Endothelial cell (in vitro differentiated cells): Measurements from ENCODE around the gene CCT4. TPM values are rescaled to one million over a fixed set of nuclear protein-coding genes. Genes with fewer than 3 reads are reported as not detected.

Experiments used
- DNase-seq: peaks from one replicate; pipeline ENCODE4 v3.0.0; 2021; ENCODE audit warnings: low spot score
- H3K27ac Mint-ChIP-seq: one replicate; pipeline ENCODE4 v1.8.0; 2021; ENCODE audit warnings: mixed read lengths, inconsistent platforms; ENCODE audit not compliant: unreplicated experiment
- H3K27me3 Mint-ChIP-seq: one replicate; pipeline ENCODE4 v1.8.0; 2021; ENCODE audit warnings: mild to moderate bottlenecking, moderate library complexity, mixed read lengths, inconsistent platforms; ENCODE audit not compliant: unreplicated experiment
- H3K36me3 Mint-ChIP-seq: one replicate; pipeline ENCODE4 v1.8.0; 2021; ENCODE audit warnings: mild to moderate bottlenecking, low read depth, mixed read lengths, inconsistent platforms; ENCODE audit not compliant: unreplicated experiment
- H3K4me1 Mint-ChIP-seq: one replicate; pipeline ENCODE4 v1.8.0; 2021; ENCODE audit warnings: mild to moderate bottlenecking, mixed read lengths, inconsistent platforms; ENCODE audit not compliant: unreplicated experiment
- H3K4me3 Mint-ChIP-seq: one replicate; pipeline ENCODE4 v1.8.0; 2021; ENCODE audit warnings: mild to moderate bottlenecking, mixed read lengths, inconsistent platforms; ENCODE audit not compliant: unreplicated experiment
- H3K9me3 Mint-ChIP-seq: one replicate; pipeline ENCODE4 v1.8.0; 2021; ENCODE audit warnings: mixed read lengths, inconsistent platforms; ENCODE audit not compliant: unreplicated experiment
- CTCF ChIP-seq: fragments of 200-600 bp; sonication (generic); IDR thresholded peaks from one replicate; pipeline ENCODE4 v1.5.0; 2021; ENCODE audit warnings: antibody characterized with exemption; ENCODE audit not compliant: unreplicated experiment
- total RNA-seq: library from RNA; stranded (reverse); fragmentation: NEBNext Ultra II Directional; extraction: Animal tissue kit (Norgen Biotek cat#: 25700); gene quantifications from one replicate; pipeline ENCODE4 v1.2.1, GENCODE V29; 2021; ENCODE audit not compliant: unreplicated experiment

CCT4 gene
- total RNA-seq, 1 donor from 2014 or later: 200 TPM

GRCh38 chr2:61833971-61834370, 54.5 kb downstream of the CCT4 start:
- Mint-ChIP-seq H3K27me3 (no peaks in the 10 kb centered on the region), H3K36me3 (no peaks in the 10 kb centered on the region), H3K4me3 (no peak overlapping the region), H3K4me1 (no peaks in the 10 kb centered on the region), H3K27ac (no peak overlapping the region), H3K9me3 (no peaks in the 10 kb centered on the region)
- no peak for DNase-seq
- TF ChIP-seq CTCF: no peak

GRCh38 chr2:61832183-61832841, 56.1 kb downstream of the CCT4 start:
- Mint-ChIP-seq H3K4me1 (no peaks in the 10 kb centered on the region), H3K27me3 (no peaks in the 10 kb centered on the region), H3K27ac (no peak overlapping the region), H3K36me3 (no peaks in the 10 kb centered on the region), H3K9me3 (no peaks in the 10 kb centered on the region), H3K4me3 (no peak overlapping the region)
- no peak for TF ChIP-seq CTCF
- no peak for DNase-seq

DNA sequence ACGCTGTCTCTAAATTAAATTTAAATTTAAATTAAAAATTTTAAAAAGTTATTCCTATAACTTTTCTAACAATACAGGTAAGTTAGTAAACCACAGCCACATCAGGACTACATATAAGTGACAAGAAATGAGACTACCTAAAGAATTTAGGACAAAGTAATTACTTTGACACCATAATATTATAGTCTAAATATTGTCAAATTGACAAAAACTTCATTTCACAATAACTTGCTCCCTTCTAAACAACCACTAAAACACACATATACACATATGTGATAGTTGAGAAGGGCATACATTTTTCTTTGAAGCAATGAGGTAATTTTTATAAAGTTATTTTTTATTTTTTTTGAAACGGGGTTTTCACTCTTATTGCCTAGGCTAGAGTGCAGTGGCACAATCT, 66.2 kb downstream of the CCT4 start:
- Mint-ChIP-seq H3K27ac (no peak overlapping the region), H3K4me3 (no peak overlapping the region), H3K4me1 (no peaks in the 10 kb centered on the region), H3K9me3 (no peaks in the 10 kb centered on the region), H3K36me3 (no peaks in the 10 kb centered on the region), H3K27me3 (no peaks in the 10 kb centered on the region)
- TF ChIP-seq CTCF: no peak
- no peak for DNase-seq

Other genes starting within 250 kb of the CCT4 start
- gene FAM161A, start 34.6 kb downstream of the CCT4 start, total RNA-seq: 6.9 TPM
- gene COMMD1, start 17.0 kb upstream of the CCT4 start, total RNA-seq: 39.4 TPM